Thyroid gland (tissue), 4 donors: Measurements from ENCODE around the gene SPRED2. TPM values are rescaled to one million over a fixed set of nuclear protein-coding genes. Genes with fewer than 3 reads are reported as not detected.

ENCODE experiments used
- DNase-seq, 2 donors: peaks; one replicate each; pipeline ENCODE4 v3.0.0-alpha.2; 2019
- H3K27ac ChIP-seq, 3 donors: fragments of 200-600 bp; sonication (generic); 1 replicate in 2 of 3; 2 replicates in 1 of 3; pipeline ENCODE4 v1.5.1; 2016 to 2019; ENCODE audit warnings: mild to moderate bottlenecking in 1 of 3, moderate library complexity in 1 of 3
- H3K27me3 ChIP-seq: fragments of 200-600 bp; sonication (generic); one replicate; pipeline ENCODE4 v1.5.1; 2019
- H3K36me3 ChIP-seq, 2 donors: fragments of 200-600 bp; sonication (generic); one replicate each; pipeline ENCODE4 v1.5.1; 2016 to 2019
- H3K4me1 ChIP-seq, 2 donors: fragments of 200-600 bp; sonication (generic); one replicate each; pipeline ENCODE4 v1.5.1; 2017 to 2019
- H3K4me3 ChIP-seq, 3 donors: fragments of 200-600 bp; sonication (generic); replicated peaks in 1 of 3; 1 replicate in 2 of 3; 2 replicates in 1 of 3; pipeline ENCODE4 v1.5.1; 2016; ENCODE audit warnings: mild to moderate bottlenecking in 1 of 3
- H3K9me3 ChIP-seq: fragments of 200-600 bp; sonication (generic); one replicate; pipeline ENCODE4 v1.5.1; 2017
- CTCF ChIP-seq, 6 experiments: fragments of 200-600 bp in 3 of 6; fragments of 450-650 bp in 3 of 6; sonication (generic) in 3 of 6; IDR thresholded peaks; one replicate each; pipeline ENCODE4 v1.5.1; 2016 to 2019; ENCODE audit warnings: antibody characterized with exemption in 6 of 6, mild to moderate bottlenecking in 2 of 6, inconsistent platforms in 1 of 6, moderate library complexity in 1 of 6
- POLR2A ChIP-seq, 2 donors: fragments of 450-650 bp; IDR thresholded peaks; one replicate each; pipeline ENCODE4 v1.6.1; 2017; ENCODE audit warnings: antibody characterized with exemption in 2 of 2, mild to moderate bottlenecking in 2 of 2, moderate library complexity in 1 of 2
- WGBS, 2 donors: methylation state at CpG; one replicate each; pipeline ENCODE4 v1.1.5; 2017; 5-methylcytosine and 5-hydroxymethylcytosine counted together
- intact Hi-C: fragments of 100-400 bp; cut with DNase I; formaldehyde crosslinking; loops from one replicate; pipeline ENCODE4 v1.15.1; 2023
- total RNA-seq, 4 donors: library from RNA; depleted of rRNA; stranded (reverse); fragments of >200 nt; gene quantifications; one replicate each; pipeline ENCODE4 v1.2.3, GENCODE V29; 2016

The SPRED2 gene
- total RNA-seq, 4 donors from 2014 or later: 18.8 to 44.0 (median 25.4) TPM

GRCh38 chr2:65355186-65355831 lies 77.1 kb downstream of the SPRED2 start:
- intact Hi-C loops: no loop called here
- H3K4me1 ChIP-seq: peaks cover 7 to 45% of the 10 kb centered on the region in 2 donors
- WGBS, 2 donors: 92 to 93% methylated on average over 9 of the region's 9 CpGs

GRCh38 chr2:65354773-65355172 lies 77.6 kb downstream of the SPRED2 start:
- Histone ChIP-seq H3K27ac (no peak overlapping the region), H3K36me3 (no peaks in the 10 kb centered on the region), H3K27me3 (no peaks in the 10 kb centered on the region), H3K9me3 (no peaks in the 10 kb centered on the region), H3K4me1 (peaks cover 13 to 46% of the 10 kb centered on the region in 2 donors), H3K4me3 (no peak overlapping the region)
- TF ChIP-seq POLR2A (IDR thresholded peaks at IDR 0.05): no peak
- WGBS, 2 donors: 93 to 95% methylated on average over 3 of the region's 3 CpGs
- DNase-seq: no peak
- intact Hi-C loops: no loop called here

More at GRCh38 chr2:65355186-65355831, 77.1 kb downstream of the SPRED2 start:
- DNase-seq: no peak
- Histone ChIP-seq H3K9me3 (no peaks in the 10 kb centered on the region), H3K27ac (no peak overlapping the region), H3K36me3 (no peaks in the 10 kb centered on the region), H3K4me3 (no peak overlapping the region), H3K27me3 (no peaks in the 10 kb centered on the region)
- TF ChIP-seq POLR2A (IDR thresholded peaks at IDR 0.05) (no peak), CTCF (IDR thresholded peaks at IDR 0.05) (no peak)

- no peaks in the 10 kb centered on the region for H3K9me3 ChIP-seq
- DNase-seq: no peak
- no peaks in the 10 kb centered on the region for H3K36me3 ChIP-seq
- 82 to 84% methylated on average over 5 of the region's 5 CpGs for WGBS, 2 donors
- no peak overlapping the region for H3K27ac ChIP-seq
- H3K4me1 ChIP-seq: peaks cover 17 to 47% of the 10 kb centered on the region in 2 donors
- H3K27me3 ChIP-seq: no peaks in the 10 kb centered on the region
- H3K4me3 ChIP-seq: no peak overlapping the region
- TF ChIP-seq CTCF (IDR thresholded peaks at IDR 0.05) (no peak), POLR2A (IDR thresholded peaks at IDR 0.05) (no peak)
- intact Hi-C loops: no loop called here
Measured at GRCh38 chr2:65353927-65354326, 78.5 kb downstream of the SPRED2 start.

- TF ChIP-seq CTCF (IDR thresholded peaks at IDR 0.05): no peak
- no peak for TF ChIP-seq POLR2A (IDR thresholded peaks at IDR 0.05)
- H3K4me3 ChIP-seq: no peak overlapping the region
- H3K27me3 ChIP-seq: no peaks in the 10 kb centered on the region
- no peaks in the 10 kb centered on the region for H3K9me3 ChIP-seq
- 93 to 94% methylated on average over 4 of the region's 4 CpGs for WGBS, 2 donors
- H3K36me3 ChIP-seq: no peaks in the 10 kb centered on the region
- H3K4me1 ChIP-seq: peaks cover 17 to 38% of the 10 kb centered on the region in 2 donors
- intact Hi-C loops: no loop called here
- no peak for DNase-seq
- H3K27ac ChIP-seq: no peak overlapping the region
Measured at GRCh38 chr2:65353046-65353445, 79.4 kb downstream of the SPRED2 start.

GRCh38 chr2:65351948-65352595 lies 80.3 kb downstream of the SPRED2 start:
- intact Hi-C loops: no loop called here
- Histone ChIP-seq H3K9me3 (no peaks in the 10 kb centered on the region), H3K27me3 (no peaks in the 10 kb centered on the region), H3K4me3 (no peak overlapping the region), H3K36me3 (no peaks in the 10 kb centered on the region), H3K27ac (no peak overlapping the region), H3K4me1 (peaks cover 17 to 33% of the 10 kb centered on the region in 2 donors)
- no peak for TF ChIP-seq CTCF (IDR thresholded peaks at IDR 0.05)
- TF ChIP-seq POLR2A (IDR thresholded peaks at IDR 0.05): no peak
- 82 to 83% methylated on average over 9 of the region's 9 CpGs for WGBS, 2 donors
- no peak for DNase-seq
